GM19023 (cell line): ENCODE data around the gene LANCL2.
A peak's percentile ranks its signal among the peaks of the same experiment; 100 is the strongest.

Source experiments
- ATAC-seq: cut with Tn5 transposase; IDR thresholded peaks from one replicate; pipeline ENCODE4 v1.9.1; 2021; ENCODE audit warnings: mild to moderate bottlenecking, moderate library complexity; ENCODE audit not compliant: unreplicated experiment

Gene LANCL2

GRCh38 chr7:55361560-55361959 is 3.6 kb upstream of the LANCL2 start:
- no peak for ATAC-seq

GRCh38 chr7:55362927-55363326 is 2.2 kb upstream of the LANCL2 start:
- ATAC-seq, result no peak

- no peak for ATAC-seq
Observed at GRCh38 chr7:55363386-55364170, 1.6 kb upstream of the LANCL2 start.

- peak; percentile 80 for ATAC-seq
Observed at GRCh38 chr7:55365675-55366460, 731 bp downstream of the LANCL2 start.

DNA sequence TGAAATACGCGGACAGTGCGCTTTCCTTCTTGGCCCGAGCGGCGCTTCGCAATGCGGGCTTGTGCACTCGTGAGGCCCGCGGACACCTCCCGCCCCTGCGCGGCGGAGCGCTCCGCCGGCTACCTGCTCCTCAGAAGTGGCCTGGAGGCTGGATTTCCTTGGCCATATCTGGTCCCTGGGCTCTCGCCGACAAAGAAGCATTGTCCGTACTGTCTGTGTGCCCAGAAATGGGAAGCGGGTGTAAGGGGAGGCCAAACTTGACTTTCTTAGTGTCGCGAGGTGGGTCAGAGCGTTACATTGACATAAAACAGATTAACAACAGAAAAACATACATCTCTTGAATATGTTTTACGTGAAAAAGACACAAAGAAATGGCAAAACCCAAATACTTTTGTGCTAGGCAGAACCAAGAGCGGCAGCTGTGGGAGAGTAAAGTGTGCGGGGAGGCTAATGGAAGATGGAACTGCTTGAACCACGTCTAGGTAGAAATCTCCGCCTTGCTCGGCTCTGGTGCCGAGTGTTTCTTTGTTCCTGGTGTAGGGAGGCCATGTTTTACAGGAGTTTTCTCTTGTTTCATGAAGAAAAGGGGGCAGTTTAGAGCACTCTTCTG is 1.4 kb downstream of the LANCL2 start:
- peak; percentile 24 for ATAC-seq

GRCh38 chr7:55367283-55367840 is 2.2 kb downstream of the LANCL2 start:
- no peak for ATAC-seq

DNA sequence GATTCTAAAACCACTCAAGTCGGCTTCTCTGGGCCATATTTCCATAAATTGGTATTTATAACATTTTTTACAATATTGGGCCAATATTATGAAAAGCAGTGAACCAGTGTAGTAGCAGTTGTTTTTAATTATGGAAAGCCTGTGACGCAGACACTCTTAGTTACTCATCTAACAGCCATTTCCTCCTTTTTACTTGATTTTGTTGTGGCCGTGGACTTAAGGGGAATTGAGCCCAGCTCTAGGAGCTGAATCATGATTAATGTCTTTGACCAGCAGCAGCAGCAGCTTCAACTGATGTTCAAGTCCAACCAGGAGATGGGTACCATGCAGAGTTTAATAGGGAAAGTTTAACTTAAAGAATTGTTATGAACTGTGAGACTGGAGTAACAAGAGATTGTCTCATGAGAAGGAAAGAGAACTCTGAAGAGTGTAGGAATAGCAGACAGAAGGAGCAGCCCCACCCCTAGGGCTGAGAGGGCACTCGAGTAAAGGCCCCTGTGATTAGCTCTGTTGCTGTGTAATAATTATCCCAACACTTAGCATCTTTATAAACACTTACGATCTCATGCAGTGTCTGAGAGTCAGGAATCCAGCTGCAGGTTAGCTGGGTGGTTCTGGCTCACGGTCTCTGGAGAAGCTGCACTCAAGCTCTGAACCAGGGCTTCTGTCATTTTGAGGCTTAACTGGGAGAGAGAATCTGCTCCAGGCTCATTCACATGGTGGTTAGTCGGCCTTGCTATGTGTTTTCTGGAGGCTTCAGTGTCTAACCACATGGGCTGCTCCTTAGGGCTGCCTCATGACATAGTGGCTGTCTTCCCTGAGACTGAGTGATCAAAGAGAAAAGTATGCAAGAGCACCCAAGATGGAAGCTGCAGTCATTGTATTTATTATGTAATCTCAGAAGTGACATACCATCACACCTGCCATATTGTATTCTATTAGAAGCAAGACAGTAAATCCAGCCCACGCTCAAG is 4.6 kb downstream of the LANCL2 start:
- ATAC-seq, result no peak

DNA sequence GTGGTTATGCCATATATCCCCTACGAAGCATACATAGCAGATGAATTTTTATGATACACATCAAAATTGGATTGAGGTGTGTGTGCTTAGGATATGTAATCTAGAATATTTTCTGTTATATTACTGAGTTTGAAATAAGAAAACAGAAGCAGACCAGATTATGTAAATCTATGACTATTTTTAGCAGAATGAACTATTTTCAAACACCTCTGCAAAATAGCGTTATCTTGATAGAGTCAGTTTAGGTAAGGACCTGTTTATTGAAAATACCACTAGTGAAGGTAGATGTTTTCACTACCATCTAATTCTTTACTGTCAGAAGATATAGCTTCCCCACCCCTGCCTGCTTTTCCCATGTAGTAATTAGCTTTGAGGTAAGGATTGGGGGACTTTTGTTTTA is 9.1 kb downstream of the LANCL2 start:
- no peak for ATAC-seq

DNA sequence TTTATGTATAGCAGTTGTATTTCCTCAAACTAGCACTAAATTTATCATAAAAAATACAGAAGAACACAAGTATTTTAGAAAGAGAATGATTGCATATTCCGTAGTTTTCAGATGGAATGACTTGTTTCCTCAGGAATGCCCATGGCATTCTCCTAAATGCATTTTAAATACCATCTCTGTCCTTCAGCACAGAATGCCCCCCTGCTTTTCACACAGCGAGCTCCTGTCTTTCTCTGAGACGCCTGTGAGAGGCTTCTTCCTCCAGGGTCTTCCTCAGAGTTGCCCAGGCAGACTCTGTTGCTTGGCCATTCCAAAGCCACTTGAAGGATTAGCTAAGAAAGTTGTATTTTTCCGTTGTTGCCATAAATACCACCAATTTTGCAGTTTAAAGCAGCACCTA is 10.1 kb downstream of the LANCL2 start:
- no peak for ATAC-seq

DNA sequence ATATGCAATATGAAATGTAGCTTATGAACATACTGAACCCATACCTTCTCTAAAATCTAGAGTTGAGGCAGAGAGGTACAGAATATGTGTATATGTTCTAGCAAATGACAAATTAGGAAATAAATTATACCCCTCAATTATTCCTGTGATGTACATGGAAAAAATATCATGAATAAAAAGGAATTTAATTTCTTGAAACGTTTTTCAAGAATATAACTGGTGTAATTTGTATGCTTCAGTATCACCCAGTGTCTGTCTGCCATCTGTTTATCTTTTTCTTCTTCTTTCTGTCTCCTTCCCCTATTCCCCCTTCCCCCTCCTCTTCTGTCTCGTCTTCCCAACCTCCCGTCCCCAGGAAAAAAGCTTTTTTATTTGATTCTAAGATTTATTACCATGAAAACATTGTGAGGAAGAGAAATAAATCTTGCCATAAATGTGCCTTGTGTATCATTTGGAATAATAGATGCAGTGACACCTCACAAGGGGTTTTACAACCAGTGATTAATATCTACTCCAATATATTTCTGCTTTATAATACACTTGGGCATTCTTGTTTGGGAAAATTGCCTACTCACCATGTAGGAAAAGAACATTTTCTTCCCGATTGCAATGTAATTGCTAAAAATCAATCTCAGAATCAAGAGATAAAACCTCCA is 12.2 kb downstream of the LANCL2 start:
- ATAC-seq, result no peak

- ATAC-seq, result no peak
Observed at GRCh38 chr7:55379285-55379684, 14.1 kb downstream of the LANCL2 start.

DNA sequence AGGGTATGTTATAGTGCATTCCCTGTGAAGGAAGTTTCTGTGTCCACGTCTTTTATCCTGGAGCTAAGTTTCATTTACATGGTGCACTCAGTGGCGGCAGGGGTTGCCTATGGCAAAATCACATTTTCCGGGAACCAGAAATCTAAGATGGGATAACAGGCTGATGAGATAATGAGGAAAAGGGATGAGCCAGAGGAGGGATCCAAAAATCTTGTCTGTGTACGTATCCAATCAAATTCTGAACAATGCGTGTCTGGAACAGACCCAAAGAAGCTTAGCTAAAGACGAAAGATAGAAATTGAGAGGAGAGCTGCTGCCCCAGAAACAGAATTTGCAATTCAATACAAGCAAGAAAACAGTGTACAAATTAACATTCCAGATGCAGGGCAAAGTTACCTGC is 16.1 kb downstream of the LANCL2 start:
- no peak for ATAC-seq

DNA sequence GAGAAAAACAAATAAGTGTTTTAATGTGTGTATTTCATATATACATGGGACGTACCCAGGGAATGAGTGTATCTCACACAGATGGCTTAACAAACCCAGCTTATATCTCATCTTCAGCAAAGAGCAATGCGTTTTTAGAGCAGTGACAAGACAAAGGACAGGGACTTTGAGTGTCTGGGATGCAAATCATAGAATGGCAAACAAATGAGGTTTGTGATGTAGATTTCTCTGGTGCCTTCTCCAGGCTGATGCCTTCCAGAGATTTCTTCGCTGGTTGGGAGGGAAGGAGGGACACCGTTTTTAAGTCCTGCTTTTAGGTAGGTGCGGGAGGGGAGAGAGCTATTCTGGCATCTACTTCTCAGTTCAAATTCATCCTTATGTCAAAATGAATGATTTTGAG is 16.6 kb downstream of the LANCL2 start:
- ATAC-seq, result no peak

GRCh38 chr7:55382251-55382650 is 17.1 kb downstream of the LANCL2 start:
- no peak for ATAC-seq

DNA sequence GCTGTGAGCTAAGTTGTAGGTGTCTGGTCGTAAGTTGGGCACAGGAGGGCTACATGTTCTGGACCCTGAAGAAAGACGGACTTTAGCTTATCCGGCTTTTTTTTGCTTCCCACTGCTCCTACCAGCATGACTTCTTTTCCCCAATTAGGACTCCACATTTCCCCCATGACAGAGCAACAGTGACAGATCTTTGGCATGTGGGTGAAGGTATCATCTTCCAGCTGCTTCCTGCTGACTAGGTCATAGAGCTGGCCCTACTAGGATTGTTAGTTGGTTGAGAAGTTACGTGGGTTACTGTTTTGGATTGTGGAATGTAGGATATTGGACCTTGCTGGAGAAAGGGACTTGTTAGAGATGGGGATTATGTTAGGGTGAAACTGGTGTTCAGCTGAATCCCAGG is 21.4 kb downstream of the LANCL2 start:
- no peak for ATAC-seq

DNA sequence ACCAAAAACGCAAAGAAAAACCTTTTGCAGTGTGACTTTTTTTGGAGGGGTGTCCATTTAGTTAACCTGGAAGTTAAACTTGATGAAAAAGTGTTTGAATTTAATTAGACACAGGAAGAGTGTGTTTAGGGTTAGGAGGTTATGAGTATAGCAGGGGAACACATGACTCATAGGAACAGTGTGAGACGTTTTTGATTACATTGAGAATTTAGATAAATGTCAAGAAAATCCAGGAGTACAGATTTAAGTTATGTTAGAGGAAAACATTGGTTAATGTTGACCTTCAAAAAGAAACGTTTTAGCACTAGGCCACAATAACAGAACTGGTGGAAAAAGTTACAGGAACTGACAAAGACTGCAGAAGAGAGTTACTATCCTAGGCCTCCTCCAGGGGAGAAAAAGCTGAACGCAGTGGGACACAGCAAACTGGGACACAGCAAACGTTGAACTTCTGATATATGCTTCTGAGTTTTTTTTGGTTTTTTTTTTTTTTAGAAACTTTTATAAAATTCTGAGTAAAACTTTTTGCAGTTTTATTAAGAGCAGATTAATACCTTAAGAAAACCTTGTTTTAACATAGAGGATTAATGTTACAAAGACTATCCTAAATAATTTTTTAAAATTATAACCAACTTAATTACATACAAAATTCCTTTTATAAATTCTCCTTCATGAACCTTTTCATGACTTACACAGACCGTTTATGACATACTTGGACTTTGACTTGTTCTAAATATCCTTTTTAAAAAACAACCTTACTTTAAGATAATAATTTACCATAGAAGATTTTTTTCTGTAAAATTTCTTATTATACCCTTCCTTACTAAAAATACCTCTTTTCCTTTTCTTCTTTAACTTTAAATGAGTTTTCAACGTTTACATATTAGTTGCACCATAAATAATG is 22.2 kb downstream of the LANCL2 start:
- ATAC-seq, result no peak

DNA sequence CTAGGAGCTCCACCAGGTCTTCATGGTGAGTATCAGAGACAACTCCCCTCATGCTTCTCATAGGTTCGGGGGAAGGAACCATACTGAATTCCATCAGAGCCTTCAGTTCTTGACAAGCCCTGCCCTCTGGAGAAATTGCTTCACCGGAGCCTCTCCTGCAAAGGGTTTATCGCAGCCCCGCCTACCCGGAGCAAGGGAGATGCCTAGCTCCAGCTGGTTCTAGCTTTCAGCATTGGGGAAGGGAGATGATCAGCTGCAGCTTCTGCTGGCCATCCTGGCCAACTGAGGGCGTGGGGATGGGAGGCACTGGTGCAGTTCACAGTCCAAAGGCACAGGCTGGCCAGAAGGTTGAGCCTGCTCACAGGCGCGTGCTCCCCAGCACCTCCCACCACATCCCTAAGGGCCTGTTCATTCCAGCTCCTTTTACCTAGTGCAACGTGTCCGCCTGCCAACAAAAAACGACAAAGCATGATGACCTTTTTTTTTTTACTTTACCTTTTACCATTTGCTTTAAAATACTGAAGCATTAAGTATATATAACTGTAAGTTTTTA is 31.2 kb downstream of the LANCL2 start:
- ATAC-seq, result no peak

- ATAC-seq, result no peak
Observed at GRCh38 chr7:55397617-55398016, 32.5 kb downstream of the LANCL2 start.

DNA sequence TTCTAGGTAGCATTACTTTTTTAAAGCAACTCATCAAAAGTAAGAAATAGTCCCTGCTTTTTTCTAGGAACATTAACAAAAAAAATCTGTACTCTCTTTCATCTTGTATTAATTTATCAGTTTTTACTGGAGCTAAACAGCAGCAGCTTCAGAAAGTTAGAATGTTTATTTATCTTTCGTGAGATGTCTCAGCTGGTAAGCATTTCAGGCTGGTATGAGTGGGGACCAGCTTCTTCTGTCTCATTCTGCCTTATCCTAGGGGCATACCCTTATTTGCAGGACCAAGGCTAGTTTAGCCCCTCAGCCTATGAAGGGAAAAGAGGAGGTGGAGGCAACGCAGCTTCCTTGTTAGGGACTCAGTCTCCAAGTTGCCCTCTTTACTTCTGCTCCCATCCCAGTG is 35.1 kb downstream of the LANCL2 start:
- no peak for ATAC-seq
